NB4 (cell line): ENCODE measurements around the gene DHRS12.
A peak's percentile ranks its signal among the peaks of the same experiment; 100 is the strongest.

Experiments
- DNase-seq: peaks from one replicate; pipeline ENCODE4 v3.0.0; 2010; ENCODE audit warnings: low read depth
- H3K4me3 ChIP-seq: one replicate; pipeline ENCODE4 v1.5.1; 2011; ENCODE audit warnings: mild to moderate bottlenecking, low read depth, low read length, moderate library complexity
- CTCF ChIP-seq: IDR thresholded peaks from one replicate; pipeline ENCODE4 v1.5.1; 2012; ENCODE audit warnings: low read depth, low read length
- MAX ChIP-seq: IDR thresholded peaks from 2 replicates; pipeline ENCODE4 v1.6.1; 2011; ENCODE audit warnings: low read depth, low read length
- MYC ChIP-seq: IDR thresholded peaks from 2 replicates; pipeline ENCODE4 v1.6.1; 2011; ENCODE audit warnings: low read depth, low read length
- POLR2A ChIP-seq: IDR thresholded peaks from 2 replicates; pipeline ENCODE4 v1.6.1; 2011; ENCODE audit warnings: mild to moderate bottlenecking; ENCODE audit not compliant: insufficient read length; ENCODE audit errors: extremely low read depth

Gene DHRS12

DNA sequence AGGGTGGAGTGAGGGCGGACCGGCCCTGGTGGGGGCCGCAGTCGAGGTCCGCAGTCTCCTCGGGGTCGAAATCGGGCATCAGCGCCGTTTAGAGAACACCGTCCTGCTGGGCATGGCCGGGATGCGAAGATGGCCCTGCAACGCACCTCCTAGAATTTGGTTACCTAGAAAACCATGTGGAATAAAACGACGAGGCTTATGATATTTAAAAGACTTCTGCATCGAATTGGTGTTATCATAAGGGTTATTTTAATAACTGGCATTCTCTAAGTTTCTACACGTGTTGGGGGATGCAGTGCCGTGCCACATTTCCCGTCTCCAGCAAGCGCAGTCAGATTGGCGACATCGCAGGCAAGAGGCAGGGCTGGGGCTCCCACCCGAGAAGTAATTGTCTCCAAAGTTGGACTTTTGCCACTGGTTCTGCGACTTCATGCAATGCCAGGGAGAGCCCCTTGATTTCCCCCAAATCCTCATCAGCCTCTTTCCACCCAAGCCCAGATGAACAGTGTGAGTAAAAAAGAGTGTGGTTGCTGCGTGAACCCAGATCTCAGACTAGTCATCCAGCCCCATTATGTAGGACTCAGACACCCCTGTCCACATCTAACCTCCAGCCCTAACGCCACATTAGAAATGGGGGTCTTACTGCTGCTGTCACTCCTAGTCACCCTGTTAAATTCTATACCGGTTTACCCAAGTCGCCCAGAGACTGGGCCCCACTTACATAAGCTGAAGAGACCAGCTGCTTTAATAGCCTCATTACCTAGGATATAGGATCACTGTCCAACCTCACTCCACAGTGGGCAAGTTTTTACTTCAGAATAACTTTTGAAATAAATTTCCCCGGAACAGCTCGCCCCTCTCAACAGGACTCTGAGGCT lies 571 bp upstream of the DHRS12 start:
- H3K4me3 ChIP-seq = peak overlapping the region; percentile 65
- no peak for DNase-seq
- TF ChIP-seq POLR2A (no peak), MAX (0 out of 2 replicates have a peak, but pooled peaks have one; percentile 1)

DNA sequence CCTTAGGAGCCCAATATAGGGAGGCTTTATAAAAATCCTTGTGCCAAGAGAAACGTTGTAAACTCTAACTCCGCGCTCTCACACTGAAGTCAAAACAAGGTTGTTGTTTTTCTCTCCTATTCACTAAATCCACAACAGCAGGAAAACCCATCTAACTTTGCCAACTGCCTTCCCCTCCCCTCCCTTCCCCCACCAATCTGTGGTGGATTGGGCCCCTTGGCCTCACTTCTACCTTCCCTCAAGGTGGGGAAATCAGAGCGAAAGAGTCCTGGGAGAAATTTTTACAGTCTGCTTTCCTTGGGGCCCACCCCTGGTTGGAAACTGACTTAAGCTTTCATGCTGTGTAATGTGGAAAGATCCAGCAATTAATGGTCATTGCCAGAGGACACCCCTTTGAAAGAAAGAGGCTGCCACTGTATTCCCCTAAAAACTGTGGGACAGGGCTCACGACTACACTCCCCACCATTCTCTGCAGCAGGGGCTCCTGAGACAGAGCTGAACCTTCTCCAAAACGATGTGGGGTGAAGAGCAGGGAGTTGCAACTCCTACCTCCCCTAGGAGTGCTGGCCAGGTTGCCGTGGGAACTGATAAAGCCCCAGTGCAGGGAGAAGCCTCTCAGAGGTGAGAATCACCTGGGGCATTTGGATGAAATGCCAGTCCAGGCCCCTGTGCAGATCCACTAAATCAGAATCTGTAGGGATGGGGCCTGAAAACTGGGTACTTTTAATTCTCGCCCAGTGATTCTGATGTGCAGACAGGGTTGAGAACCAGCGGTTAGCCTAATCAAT lies 1.1 kb downstream of the DHRS12 start:
- no peak for DNase-seq
- H3K4me3 ChIP-seq = peak overlapping the region; percentile 65
- TF ChIP-seq CTCF (no peak), POLR2A (no peak), MYC (no peak), MAX (no peak)

GRCh38 chr13:51801631-51802099 lies 2.3 kb downstream of the DHRS12 start:
- no peak overlapping the region for H3K4me3 ChIP-seq
- TF ChIP-seq POLR2A = no peak
- TF ChIP-seq MAX = no peak
- TF ChIP-seq CTCF = no peak
- TF ChIP-seq MYC = no peak
- no peak for DNase-seq

DNA sequence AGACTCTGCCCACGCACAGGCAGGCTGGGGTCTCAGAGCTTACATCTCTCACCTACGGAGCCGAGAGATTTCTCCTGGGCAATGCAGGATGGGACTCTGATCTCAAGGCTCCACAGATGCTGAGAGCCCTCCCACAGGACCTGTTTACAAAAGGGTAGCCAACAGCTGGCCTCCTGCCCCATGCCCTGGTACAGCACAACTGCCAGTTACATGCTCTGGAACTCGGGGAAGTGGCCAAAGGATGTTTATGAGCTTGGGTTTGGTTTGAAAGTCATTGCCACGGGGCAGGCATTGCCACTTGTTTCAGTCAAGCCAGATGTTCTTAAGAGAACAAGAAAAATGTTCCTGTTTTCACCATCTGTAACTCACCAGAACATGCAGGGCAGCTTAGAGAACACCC lies 3.5 kb downstream of the DHRS12 start:
- no peak for DNase-seq
- TF ChIP-seq CTCF (no peak), POLR2A (no peak), MAX (no peak), MYC (no peak)
- no peak overlapping the region for H3K4me3 ChIP-seq

GRCh38 chr13:51799261-51799660 lies 4.7 kb downstream of the DHRS12 start:
- TF ChIP-seq MAX (no peak), POLR2A (no peak), MYC (no peak), CTCF (no peak)
- no peak for DNase-seq
- no peak overlapping the region for H3K4me3 ChIP-seq
